NCI-H524 treated with DMSO at 0.1 percent for 48 hours (cell line): ENCODE results near the gene LYRM9.
"Not testable (repeated sequence)": the region's sequence is repeated elsewhere in the genome, so short reads cannot be mapped to it uniquely, and the experiment has no call there.

Experiments used
- DNase-seq: peaks from one replicate; lab custom pipeline; 2025; lab: John Stamatoyannopoulos, UW

The LYRM9 gene

DNA sequence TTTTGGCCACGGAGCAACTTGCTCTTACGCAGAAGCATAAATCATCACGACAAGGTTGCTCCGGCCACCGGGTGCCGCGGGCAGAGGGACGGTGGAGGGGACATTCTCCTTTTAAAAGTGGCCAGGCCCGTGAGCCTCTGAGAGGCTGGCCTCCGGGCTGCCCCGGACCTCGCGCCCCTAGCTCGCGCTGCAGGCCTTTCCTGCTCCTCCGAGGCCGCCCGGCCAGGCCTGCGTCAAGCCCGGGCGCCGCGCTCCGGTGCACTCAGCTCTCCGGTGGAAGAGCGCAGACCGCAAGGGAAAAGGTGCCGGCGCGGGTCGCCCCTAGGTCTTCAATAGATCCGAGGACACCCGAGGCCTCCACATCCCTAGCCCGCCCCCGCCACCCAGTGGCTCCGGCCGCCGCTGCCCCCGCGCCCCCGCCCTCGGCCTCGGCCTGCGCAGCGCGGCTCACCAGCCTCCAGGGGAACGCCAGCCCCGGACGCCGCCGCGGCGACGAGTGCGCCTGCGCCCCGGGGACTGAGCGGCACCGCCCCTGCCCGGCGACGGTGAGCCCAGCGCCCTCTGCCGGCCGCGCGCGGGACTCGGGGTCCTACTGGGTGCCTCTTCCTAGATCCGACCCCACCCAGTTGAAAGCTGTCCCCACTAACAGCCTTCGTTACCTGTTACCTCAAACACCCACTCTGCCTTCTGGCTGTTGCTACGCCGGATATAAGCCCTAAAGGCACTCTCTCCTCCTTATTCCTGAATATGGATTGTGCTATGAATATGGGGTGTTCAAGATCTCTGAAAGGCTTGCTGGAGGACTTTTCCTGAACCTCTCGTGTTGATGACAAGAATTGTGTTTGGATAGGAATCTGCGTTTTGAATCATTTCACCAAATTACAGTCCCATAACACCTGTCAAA is at the start of gene LYRM9:
Gene LYRM9 (minus strand): TSS at position 500 of the 904 bp plus-strand sequence. CDS start 10,671 bp downstream, outside the sequence.
- DNase-seq, result peak; percentile 43

DNA sequence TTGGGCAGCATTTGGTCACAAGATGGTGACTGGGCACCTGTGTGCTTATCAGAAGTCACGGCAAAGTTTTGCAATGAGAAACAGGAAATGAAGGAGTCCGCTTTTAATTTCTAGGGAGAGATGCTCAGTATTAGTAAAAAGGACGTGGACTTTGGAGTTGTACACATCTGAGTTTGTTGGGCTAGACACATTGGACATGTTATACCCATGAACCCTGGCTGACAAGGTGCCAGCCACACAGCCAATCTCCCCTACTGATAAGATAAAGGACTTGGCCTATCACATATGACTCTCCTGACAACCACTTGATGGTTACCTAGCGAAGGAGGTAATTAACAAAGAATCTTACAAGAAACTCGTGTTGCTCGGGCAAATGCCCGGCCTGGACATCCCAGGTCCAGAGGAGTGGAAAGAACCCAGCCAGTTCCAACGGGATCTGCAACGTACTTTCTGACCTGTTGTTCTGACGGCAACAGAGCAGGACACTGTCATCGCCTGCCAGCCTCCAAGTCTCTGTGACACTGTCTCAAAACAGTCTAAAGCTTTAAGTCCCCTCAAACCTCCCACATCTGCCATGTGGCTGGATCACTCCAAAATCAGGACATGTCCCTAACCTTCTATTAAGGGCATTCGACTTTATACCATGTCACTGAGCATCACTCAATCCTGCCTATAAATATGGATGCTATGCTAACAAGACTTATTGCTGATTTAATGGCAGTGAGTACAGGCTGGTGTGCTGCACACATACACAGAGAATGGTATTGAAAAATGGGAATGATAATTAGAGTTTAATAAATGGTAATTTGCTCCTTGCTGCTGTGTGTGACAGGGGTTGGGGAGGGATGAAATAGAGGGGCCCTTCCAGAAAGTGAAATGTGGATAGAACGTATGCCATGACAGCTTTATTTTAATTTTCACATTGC is 47.6 kb upstream of the LYRM9 start:
- DNase-seq, result no peak

DNA sequence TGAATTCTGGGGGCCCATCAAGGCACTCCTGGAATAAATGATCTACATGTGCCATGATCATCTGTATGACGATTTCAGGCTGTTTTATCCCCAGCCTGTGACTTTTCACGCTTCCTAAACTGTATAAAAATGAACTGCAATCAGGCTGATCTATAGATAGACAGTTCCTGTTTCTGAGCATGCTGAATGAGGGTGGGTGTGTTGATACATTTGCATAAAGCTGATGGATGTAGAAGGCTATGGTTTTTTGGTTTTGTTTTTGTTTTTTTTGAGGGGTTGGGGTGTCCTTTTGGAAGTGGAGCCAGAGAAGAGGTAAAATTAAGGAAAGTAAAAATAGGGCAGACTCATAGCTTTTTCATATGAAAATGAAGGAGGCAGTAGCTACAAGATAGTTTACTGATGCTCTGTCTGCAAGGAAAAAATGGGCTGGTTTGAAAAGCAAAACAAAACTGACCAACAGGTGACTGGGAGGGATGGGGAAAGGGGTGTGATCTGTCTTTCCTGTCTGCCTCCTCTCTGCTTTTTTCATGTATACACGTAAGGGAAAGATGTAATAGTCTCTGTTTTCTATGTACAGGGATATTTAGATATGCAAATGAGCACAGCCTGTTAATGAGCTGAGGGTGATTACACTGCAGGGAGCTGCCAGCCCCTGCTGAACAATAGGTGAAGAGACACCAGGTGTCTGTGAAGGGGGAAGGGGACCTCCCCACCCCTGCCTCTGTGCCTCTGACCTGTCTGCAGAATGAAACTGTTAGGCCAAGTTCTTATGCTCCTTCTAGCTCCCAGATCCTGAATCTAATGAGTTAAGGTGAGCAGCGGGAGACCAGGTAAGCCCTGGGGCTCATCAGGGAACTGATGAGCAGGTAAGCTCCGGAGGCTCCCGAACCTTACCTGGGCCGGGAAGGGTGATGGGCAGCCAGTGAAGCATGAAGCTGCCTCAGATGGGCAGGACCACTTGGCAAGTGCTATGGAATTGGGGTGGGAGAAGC is 46.6 kb upstream of the LYRM9 start:
- no peak for DNase-seq

DNA sequence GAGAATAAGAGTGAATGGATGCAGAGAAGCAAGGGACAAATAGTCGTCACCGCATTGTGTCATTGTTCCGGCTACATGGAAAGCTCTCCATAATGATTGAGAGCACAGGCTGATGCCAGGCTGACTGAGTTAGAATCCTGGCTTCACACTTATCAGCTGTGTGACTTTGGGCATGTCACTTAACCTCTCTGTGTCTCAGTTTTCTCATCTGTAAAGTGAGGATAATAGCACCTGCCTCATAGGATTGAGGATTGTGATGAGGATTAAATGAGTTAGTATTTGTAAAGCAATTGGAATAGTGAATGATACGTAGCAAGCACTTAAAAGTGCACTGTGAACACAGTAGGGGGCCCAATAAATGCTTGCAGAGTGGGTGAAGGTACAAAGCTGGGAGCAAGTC is 45.7 kb upstream of the LYRM9 start:
- no peak for DNase-seq

DNA sequence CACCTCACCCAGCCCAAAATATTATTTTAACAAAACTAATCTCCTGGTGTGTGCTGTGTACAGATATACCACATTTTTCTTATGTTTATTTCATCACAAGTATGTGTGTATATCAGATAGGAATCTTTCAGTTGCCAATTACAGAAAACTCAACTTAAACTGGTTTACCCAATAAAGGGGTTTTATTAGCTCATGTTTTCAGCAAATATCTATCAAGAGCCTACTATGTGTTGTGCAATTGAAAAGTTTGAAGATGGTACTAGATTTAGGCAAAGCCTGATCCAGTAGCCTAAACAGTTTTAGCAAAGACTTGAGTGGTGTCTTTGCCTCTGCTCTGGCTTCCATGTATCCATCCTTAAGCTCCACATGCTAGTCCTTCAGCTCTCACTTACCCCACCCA is 45.1 kb upstream of the LYRM9 start:
- DNase-seq, result no peak

DNA sequence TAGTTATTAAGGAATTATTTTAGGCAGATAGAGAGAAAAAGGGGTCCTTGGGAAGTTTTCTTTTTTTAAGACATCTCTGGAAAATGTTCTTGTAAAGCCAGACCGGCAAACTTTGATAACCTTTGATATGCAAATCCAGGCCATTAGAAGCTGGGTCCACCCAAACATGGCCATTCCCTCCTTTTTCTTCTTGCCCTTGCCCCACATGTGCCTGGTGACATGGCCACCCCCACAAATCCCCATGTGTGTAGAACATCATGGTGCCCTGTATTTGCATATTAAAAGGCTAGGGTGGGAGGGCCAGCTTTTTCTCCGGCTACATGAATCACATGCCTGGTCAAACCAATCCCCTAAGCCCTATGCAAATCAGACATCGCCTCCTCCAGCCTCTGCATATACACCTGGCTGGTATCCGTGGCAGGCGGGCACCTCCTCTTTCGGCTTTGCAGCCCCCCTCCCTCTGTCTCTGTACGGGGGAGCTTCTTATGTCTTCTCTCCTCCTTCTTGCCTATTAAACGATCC is 43.9 kb upstream of the LYRM9 start:
- DNase-seq, result no peak

DNA sequence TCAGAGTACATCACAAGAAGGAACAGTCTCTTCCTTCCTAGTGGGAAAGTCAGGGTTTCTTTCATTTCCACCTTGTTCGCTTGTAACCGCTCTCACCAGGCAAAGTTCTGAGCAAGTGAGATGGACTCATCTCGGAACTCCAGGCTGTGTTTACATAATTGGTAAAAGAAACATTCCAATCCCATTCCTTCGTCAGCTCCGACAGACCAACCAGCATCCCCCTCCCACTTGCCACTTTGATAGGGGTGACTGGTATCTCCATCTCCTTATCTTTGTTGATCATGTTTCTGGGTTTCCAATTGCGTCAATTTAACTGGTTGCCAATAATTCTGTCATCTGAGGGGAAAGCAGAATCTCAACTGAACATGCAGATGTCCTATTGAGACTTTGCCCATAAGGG is 36.8 kb upstream of the LYRM9 start:
- DNase-seq, result no peak

DNA sequence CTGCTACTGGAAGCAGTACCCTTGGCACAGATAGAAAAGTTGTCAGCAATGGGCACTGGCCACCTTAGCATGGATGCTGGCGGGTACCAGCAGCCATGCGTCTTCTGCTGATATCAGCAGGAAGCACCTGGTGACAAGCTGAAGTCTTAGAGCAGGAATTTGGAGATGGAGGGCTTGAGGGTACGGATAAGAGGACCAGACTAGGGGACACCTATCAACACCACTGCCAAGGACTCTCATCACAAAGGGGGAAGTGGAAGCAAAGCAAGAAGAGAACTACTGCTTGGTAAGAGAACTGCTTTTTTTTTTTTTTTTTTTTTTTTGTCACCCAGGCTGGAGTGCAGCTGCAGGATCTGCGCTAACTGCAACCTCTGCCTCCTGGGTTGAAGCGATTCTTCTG is 35.4 kb upstream of the LYRM9 start:
- no peak for DNase-seq

DNA sequence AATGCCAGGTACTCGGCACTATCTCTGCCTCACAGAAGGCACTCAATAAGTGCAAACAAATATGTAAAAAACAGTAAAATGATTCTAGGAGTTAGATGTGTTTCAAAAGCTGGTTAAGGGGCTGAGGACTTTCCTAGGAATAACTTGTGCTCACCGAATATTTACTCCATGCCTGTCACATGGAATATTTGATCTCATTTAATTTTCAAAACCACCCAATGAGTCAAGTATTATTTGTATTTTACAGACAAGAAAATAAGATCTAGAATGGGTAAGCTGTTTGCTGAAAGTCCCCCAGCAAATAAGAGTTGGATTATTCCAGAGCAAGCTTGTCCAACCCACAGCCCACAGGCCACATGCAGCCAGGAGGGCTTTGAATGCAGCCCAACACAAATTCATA is 34.6 kb upstream of the LYRM9 start:
- no peak for DNase-seq

DNA sequence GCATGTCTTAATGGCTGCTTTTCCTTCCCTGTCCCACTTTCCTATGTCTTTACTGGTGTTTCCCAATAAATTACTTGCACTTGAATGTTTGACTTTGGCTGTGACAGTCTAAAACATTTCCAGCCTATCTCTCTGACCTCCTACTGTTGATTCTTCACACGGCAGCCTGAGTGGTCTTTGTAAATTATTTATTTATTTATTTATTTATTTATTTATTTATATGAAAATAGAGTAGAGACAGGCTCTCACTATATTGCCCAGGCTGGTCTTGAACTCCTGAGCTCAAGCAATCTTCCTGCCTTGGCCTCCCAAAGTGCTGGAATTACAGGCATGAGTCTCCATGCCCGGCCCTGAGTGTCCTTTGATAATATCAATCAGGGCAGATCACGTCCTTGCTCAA is 28.4 kb upstream of the LYRM9 start:
- no peak for DNase-seq

DNA sequence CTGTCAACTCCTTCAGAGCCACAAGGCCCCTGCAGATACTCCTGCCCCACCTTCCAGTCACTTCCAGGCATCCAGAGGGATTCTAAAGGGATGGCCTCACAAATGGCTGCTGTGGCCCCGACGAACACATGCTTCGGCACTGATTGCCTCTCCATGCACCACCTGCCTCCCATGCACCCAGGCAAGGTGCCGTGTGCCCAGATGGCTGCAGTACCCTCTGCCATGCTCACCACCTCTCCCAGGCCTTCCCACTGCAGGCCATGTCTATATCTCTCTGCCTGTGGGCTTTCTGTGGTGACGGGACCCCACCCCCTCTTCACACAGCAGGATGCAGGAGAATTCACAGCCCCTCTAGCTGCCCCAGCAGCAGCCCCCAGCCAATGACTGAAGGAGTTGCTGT is 27.9 kb upstream of the LYRM9 start:
- DNase-seq, result no peak

DNA sequence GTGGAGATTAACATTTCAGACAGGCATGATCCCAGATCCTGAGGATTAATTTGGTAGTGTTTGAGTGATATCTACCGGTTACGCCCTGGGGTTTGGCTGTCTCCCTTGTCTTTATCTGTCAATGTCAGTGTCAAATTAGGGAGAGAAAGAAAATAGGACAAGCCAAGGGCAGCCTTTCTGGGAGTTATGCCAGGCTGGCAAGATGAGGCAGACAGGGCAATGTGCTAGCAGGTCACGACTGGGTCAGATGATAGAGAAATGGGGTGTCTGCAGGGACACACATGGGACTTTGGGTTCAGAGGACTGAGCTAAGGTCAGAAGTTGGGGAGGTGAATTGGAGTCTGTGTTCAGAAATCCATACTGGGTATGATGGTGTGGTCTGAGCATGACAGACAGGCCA is 27.4 kb upstream of the LYRM9 start:
- no peak for DNase-seq

DNA sequence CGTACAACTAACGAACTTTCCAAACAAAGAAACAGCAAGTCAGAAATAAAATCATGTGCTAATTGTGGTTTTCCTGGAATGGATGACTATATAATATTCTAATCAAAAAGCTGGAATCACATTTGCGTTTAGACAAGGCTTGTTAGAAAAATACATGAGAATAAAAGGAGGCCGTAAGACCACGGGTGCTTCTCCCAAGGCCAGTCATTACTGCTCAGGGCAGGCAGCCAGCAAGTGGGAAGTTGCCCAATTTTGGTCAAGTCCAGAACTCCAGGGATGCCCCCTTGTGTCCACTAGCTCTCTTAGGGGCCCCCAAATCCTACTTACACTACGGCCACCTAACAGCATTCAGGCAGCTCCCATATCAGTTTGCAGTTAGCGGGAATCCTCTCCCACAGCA is 25.9 kb upstream of the LYRM9 start:
- no peak for DNase-seq

DNA sequence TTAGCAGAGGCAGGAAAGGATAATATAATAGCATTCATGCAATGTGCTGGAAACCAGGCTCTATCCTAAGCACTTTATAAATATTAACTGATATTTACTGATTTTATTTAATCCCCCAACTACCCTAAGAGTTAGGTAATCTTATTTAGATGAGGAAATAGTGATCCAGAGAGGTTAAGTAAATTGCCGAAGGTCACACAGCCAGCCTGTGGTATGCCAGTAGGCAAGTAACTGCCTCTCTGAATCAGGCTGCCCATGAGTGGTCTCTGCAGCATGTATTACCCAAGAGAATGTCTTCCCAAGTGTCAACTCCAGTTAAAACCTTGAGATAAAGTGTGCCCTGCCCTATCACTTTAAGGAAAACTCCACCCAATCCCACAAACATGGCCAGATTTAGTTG is 25.3 kb upstream of the LYRM9 start:
- no peak for DNase-seq

DNA sequence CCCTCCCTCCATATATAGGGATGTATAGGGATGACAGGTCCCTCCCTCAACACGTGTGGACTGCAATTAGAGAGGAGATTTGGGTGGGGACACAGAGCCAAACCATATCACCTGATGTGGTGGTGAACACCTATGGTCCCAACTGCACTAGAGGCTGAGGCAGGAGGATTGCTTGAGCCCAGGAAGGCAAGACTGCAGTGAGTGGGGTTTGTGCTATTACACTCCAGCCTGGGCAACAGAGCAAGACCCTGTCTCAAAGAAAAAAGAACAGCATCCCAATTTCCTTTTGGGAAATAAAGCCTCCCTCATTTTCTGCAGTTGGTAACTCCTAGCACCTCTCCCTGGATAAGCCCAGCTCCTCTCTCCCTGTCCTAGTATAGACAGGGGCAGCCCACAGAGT is 23.8 kb upstream of the LYRM9 start:
- DNase-seq, result no peak

DNA sequence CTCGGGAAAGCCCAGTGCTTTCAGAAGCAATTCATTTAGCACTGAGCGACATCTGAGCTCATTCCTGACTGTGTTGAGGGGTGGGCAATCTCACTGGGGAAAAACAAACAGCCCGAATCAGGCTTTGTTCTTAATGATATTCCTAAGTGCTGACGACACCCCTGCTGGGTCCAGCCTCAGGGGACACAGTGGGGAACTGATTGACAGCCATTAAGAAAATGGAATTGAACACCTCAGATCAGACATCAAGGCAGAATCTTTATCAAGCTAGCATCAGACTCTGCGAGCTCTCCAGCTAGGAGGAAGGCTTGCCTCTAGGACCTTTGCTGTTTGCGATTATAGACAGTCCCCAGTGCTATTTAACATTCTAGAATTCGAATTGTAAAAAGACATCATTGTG is 22.5 kb upstream of the LYRM9 start:
- DNase-seq, result no peak

DNA sequence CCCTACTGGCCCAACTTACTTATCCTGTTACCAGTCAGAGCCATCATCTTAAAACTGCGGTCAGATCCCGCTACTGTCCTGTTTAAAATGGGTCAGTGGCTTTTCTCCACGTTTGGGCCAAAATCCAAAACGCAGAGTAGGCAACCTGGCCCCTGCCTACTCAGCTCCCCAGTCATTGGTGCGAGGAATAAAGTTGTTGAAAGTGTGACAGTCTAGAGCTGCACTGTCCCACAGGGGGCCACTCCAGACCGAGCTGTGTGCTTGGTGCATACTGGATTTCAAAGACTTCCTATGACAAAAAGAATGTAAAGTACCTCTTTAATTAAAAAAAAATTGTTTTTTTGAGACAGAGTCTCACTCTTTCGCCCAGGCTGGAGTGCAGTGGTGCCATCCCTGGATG is 21.2 kb upstream of the LYRM9 start:
- no peak for DNase-seq

DNA sequence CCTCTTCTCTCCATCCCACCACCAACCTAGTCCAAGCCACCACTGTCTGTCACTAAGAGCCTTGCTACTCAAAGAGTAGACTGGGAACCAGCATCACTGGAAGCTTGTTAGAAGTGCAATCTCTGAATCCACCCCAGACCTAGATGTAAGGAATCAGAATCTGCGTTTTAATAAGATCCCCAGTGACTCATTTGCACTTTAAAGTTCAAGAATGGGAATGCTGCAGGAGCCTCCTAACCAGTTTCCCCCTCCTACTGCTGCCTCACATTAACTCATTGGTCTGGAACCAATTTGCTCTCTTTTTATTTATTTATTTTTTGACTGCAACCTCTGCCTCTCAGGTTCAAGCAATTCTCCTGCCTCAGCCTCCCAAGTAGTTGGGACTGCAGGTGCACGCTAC is 19.8 kb upstream of the LYRM9 start:
- DNase-seq, result no peak

DNA sequence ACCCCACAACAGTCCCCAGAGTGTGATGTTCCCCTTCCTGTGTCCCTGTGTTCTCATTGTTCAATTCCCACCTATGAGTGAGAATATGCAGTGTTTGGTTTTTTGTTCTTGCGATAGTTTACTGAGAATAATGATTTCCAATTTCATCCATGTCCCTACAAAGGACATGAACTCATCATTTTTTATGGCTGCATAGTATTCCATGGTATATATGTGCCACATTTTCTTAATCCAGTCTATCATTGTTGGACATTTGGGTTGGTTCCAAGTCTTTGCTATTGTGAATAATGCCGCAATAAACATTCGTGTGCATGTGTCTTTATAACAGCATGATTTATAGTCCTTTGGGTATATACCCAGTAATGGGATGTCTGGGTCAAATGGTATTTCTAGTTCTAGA is 19.1 kb upstream of the LYRM9 start:
- not testable (repeated sequence) for DNase-seq

DNA sequence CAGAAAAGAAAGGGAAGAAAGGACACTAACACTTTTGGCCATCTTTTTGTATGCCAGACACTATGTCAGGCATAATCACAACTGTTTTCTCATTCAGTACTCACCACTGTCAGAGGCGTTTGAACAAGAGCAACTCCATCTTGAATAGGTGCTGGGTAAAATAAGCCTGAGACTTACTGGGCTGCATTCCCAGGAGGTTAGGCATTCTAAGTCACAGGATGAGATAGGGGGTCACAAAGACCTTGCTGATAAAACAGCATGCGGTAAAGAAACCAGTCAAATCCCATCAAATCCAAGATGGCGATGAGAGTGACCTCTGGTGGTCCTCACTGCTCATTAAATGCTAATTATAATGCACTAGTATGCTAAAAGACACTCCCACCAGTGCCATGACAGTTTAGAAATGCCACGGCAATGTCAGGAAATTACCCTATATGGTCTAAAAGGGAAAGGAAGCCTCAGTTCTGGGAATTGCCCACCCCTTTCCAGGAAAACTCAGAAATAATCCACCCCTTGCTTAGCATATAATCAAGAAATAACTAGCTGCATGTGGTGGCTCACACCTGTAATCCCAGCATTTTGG is 14.9 kb upstream of the LYRM9 start:
- DNase-seq, result no peak

DNA sequence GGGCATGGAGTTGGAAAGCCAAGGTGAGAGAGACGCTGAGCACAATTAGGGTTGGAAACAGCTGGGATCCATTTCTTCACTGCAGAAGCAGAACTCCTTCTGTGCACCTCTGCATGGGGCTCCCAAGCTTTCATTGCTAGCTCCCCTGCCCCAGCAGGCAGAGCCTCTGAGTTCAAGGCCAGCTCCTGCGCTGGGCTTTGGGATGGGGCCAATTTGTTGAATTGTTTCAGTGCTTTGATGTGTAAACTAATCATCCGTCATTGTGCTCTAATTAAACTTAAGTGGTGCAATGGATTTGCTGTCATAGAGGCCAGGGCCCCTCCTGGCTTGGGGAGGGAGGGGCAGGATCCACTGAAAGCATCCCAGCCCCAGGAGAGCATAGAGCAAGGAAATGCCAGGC is 13.5 kb upstream of the LYRM9 start:
- DNase-seq, result no peak
